GM19025 (cell line): ENCODE measurements around the gene CACFD1.

ENCODE experiments used
- ATAC-seq: cut with Tn5 transposase; IDR thresholded peaks from one replicate; pipeline ENCODE4 v1.9.1; 2021; ENCODE audit warnings: mild to moderate bottlenecking, low read depth, moderate library complexity; ENCODE audit not compliant: unreplicated experiment

CACFD1 gene

DNA sequence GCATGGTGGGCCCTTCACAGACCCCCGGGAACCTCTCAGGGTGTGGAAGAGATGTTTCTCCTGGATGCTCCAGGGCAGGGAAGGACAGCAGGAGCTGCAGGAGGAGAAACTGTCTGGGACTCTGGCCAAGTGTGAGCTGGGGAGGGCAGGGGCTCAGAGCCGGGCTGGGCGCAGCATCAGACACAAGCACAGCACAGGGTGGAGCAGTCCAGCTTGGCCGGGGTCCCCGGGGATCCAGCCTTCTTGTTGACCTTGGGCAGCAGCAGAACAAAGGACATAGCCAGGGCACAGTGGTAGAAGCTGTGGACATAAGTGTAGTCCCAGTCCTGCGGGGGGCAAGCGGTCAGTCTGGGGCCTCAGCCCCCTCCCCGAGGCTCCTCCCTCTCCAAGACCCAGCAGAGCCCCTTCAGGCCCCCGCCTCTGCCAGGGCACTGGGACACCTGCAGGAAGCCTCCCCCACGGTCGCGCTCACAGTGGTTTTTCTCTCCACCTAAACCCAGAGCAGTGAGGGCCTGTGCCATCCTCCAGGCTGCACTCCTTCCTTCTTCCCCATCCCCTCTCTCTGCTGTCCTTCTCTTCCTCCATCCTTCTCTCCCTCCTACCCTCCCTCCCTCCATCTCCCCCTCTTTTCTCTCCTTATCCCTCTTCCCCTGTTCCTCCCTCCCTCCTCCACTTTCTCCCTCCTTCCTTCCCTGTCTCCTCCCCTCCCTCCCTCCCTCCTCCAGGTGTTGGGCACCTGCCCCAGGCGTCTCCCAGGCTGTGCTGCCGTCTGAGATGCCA is 54.9 kb downstream of the CACFD1 start:
- no peak for ATAC-seq

DNA sequence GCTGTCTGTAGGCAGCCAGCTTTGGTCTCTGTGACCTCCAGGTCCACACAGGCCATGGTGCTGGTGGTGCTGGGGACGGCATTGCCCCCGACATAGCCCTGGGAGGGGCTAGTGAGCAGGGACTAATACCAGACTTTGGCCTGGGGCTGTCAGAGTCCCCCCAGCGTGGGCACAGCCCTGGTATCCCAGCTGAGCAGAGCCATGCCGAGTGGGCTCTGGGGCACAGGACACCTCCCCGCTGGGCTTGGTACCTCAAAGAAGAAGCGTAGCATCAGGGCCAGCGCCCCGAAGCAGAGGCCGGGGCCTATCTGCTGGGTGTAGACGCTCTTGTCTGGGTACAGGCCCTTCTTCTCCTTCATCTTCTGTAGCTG is 55.4 kb downstream of the CACFD1 start:
- no peak for ATAC-seq

DNA sequence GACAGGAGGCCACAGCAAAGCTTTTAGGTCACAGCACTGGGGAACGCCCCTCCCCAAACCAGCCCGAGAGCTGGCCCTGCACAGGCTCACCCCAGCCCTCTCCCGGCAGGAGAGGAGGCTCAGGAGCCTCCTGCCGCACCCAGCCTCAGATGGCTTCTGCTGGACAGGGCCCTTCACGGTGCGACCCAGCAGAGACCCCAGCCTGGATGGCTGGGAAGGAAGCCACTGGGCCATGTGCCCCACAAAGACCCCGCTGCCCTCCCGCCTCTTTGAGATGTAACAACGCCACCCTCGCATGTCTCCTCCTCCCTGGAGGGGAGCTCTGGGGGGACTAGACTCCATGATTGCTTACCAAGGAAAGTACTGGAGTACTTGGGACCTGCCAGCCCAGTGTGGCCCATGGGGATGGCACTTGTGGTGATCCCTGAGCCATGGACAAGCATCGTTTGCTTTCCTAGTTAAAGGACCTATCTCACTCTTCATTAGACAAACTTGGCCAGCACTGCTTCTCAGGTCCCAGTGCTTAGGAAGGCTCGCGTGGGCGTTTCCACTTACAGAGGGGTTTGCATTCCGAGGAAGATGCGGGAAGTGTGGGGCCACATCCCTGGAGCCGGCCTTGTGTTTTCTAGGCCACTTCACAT is 56.0 kb downstream of the CACFD1 start:
- no peak for ATAC-seq

DNA sequence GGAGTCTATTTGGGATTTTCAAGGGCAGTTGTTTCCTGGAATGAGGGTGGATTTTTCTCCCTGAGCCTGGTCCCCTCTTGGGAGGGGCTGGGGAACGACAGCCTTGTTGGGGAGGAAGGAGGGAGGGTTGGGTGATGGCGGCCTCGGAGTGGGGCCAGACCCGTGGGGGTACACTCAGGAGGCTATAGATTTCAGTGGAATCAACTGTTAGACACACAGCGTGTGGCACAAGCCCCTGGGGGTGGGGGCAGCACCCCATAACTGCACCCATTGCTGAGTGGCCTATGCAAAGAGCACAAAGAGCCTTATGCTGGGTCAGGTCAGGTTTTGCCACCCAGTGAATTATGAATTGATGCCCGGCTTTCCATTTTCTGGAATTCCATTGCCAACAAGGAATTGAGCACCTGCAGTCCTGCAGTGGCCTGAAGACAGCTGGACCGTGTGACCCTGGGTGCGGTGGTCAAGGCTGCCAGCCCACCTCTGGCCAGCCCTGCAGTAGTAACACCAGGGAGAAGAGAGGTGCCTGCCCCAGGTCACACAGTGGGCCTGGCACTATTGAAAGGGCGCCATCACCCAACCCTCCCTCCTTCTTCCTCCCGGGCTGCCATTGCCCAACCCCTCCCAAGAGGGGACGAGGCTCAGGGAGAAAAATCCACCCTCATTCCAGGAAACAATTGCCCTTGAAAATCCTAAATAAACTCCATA is 56.6 kb downstream of the CACFD1 start:
- ATAC-seq: no peak

DNA sequence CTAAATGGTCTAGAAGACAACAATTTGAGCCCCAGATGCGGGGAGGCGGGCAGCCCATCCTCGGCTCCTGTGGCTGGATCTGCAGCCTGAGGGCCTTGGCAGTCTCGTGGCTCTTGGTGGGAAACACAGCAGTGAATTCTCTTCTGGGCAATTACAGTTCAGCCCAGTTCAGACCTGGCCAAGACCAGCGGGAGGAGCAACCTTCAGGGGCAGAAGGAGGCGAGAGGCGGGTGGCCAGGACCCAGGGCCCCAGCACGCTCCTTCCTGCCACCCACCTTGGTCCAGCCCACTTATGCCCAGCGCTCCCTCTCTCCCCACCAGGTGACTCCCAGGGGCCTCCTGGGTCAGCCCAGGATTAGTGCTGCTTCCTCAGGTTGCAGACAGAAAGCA is 57.2 kb downstream of the CACFD1 start:
- ATAC-seq: no peak

DNA sequence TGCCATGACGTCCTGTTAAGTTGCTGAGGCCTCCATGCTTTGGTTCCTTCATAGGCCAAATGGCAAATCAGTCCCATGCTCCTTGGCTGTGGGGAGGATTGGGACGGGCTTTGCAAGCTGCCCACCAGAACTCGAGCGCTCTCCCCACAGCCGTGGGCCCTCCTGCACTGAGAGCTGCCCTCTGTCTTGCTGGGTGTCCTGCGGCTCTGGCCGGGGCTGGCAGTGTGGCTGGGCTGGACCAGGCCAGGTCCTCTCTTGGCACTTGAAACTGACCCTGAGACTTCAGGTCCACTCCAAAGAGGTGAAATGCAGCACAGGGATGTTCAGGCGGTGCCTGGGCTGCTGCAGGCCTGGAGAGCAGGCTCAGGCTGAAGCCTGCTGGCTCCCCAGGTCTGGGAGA is 57.9 kb downstream of the CACFD1 start:
- no peak for ATAC-seq

DNA sequence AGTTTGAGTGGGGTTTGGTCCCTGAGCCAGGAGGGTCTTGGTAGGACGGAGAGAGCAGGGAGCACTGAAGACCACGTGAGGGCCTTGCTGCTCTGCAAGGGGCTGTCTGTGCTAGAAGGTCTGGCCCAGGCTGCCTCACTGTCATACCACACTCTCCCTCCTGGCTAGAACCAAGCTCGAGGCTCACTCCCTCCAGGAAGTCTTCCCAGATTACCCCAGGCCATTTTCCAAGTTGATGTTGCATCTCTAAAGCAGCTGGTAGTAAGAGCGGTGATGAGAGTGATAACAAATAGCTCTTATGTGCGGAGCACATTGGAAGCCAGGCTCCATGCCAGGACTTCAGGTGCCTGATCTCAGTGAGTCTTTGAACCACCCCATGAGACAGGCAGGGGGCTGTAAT is 58.4 kb downstream of the CACFD1 start:
- no peak for ATAC-seq

DNA sequence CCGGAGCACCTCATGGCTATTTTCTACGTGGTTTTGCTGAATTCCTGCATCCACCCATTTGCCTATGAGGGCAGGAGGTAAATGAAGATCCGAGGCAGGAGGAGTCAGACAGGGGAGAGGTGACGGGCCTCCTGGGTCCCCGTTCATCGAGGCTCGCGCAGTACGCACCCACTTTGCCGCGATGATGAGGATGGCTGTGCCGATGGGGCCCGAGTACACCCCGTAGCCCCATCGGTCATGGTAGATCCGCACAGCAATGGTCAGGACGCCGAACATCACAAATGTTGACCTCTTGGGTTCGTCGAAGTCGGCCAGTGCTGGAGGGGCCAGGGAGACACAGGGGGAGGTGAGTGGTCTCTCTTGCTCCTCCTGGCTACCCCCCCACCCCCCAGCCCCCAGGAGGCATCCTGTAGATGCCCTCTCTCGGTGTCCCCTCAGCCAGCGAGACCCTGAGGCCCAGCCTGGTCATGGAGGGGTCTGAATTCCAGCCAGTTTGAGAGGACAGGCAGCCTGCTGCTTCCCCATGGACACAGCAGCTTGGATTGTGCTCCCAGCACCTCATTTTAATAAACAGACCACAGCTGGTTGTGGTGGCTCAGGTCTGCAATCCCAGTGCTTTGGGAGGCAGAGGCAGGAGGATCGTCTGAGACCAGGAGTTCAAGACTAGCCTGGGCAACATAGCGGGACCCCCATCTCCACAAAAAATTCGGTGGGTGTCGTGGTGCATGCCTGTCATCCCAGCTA is 59.1 kb downstream of the CACFD1 start:
- no peak for ATAC-seq

DNA sequence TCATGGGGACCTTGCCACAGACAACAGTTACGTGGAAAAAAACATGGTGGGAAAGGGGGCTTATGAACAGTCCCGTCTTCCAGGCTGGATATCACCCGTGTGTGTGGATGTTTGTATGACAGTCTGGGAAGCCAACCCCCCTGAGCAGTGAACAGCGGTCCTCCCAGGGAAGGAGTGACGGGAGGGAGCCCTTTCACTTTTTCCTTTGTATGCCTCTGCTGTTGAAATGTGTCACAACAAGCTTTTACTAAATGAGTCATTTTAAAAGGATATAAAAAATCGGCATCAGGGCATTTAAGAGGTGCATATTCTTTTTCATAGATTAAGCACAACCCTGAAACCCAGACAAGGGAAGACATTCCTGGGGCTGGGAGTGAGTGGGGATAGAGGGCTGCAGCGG is 59.9 kb downstream of the CACFD1 start:
- no peak for ATAC-seq

DNA sequence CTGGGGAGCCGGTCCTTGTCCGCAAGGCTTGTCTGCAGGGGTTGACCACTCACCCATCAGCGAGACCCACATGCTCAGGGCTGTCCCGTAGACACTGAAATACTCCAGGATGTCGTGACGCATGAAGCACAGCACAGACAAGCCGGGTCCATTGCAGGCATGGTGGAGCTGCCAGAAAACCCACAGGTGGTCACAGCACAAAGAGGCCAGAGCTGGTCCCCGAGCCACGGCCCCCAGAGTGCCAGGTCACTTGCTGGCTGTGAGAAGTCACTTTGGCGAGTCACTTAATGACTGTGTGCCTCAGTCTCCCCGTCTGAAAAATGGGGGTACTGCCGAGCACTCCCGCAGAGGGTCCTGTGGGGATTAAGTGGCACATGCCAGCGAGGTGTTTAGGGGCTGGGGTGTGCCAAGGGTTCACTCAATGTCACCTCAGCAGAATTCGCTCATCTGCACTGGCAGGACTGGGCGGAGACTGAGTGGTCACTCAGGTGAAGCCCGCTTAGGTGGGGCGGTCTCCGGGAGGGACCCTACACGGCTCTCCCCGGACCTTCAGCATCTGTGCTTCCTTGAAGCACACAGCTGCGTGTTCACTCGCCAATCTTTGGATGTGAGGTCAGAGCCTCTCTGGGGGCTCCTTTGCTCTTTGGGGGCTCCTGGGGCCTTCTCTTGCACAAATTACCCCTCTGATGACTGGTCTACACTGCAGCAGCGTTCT is 60.5 kb downstream of the CACFD1 start:
- no peak for ATAC-seq
